Germinal center (tissue), 1 donor: ENCODE data around the gene INHBB.
"Not testable (repeated sequence)": the region's sequence is repeated elsewhere in the genome, so short reads cannot be mapped to it uniquely, and the experiment has no call there.

Experiments used
- DNase-seq: peaks from one replicate; pipeline ENCODE4 v3.0.0; 2012; ENCODE audit warnings: mixed read lengths, low spot score

INHBB gene

DNA sequence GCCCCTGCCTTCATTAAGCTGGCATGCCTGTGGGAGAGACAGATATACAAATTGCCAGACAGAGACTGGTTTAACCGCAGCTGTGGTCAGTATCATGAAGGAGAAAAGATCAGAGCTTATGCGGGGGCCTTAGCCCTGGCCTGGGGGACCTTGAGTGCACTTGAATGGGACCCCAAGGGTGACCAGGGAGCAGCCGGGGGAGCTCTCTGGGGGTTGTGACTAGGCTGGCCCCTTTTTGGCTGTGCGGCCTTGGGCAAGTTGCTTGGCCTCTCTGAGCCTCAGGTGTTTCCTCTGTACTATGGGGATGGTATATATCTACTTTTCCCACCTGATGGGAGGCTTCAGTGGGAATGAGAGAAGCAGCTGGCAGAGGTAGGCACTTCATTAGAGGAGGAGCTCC lies 35.7 kb downstream of the INHBB start:
- no peak for DNase-seq

DNA sequence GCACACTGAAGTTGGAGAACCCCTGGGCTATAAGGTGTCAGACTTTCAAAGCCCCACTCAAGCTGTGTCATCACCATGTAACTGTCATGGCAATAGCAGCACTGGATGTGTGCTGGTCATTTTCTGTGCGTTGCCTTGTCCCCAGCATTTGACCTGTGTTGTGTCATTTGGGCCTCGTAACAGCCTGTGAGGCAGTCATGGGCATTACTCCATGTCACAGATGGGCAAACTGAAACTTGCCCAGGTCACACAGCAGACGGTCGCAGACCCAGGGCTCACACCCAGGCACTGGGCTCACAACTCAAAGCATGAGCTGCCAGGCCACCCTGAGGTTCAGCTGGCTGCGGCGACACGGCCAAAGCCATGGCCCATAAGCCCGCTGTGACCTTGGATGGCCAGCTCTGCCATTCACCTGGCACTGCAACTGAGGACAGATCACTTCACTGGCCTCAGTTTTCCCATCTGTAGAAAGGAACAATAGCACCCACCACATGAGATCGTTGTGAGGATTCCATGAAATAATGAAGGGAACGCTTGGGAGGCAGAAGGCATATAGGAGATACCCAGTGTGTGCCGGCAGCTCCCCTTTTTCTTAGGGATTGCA lies 36.7 kb downstream of the INHBB start:
- no peak for DNase-seq

GRCh38 chr2:120383191-120383590 lies 37.3 kb downstream of the INHBB start:
- DNase-seq = no peak

GRCh38 chr2:120383631-120384340 lies 37.9 kb downstream of the INHBB start:
- DNase-seq = no peak

- no peak for DNase-seq
Measured at GRCh38 chr2:120384486-120385354, 38.8 kb downstream of the INHBB start.

DNA sequence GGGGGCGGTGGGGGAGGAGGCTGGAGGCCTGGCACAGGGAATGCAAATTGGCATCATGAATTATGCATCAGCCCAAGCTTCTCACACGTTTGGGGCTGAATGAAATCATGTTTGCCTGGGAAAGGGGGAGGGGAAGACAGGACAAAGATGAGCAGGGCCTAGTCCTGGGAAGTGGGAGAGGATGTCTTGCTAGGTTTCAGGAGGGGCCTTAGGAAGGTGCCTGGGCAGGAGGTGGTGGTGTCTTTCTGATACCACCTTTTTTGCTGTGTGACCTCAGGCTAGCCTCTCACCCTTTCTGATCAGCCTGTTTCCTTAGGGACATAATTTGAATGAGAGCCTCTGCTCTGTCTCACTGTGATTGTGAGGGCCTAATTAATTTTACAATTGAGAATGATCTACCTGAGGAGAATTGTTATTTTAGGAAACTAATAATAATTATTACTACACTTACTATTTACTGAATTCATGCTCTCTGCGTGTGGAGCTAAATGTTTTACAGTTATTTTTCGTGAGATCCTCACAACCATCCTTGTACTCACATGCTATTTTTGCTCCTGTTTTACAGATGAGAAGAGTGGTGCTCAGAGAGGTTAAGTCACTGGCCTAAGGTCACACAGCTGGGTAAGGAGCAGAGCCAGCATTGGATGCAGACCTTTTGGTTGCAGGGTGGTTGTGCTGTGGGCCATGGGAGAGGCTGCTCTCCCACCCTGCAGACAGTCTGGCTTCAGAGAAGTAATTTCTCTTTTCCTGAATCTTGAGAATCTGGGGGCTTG lies 39.6 kb downstream of the INHBB start:
- no peak for DNase-seq

GRCh38 chr2:120388222-120389035 lies 42.5 kb downstream of the INHBB start:
- no peak for DNase-seq

DNA sequence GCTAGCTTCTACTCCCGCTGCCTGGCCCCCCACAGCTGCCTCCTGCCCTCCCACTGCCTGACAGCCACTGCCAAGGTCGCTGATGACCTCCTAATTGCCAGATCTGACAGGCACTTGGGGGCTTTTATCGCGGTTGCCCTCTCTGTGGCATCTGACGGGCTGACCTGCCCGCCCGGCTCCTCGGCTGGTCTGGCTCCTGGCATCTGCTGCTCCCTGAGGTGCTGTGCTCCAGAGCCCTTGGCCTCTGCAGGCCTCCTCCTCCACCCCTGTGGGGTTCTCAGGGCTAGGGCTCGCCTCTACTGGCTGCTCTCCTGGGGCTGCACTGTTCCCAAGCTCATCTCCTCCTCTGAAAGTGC lies 43.1 kb downstream of the INHBB start:
- DNase-seq = no peak

GRCh38 chr2:120390381-120391055 lies 44.6 kb downstream of the INHBB start:
- no peak for DNase-seq

DNA sequence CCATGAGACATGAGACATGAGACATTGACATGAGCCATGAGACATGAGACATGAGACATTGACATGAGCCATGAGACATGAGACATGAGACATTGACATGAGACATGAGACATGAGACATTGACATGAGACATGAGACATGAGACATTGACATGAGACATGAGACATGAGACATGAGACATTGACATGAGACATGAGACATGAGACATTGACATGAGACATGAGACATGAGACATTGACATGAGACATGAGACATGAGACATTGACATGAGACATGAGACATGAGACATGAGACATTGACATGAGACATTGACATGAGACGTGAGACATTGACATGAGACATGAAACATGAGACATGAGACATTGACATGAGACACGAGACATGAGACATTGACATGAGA lies 45.4 kb downstream of the INHBB start:
- not testable (repeated sequence) for DNase-seq

DNA sequence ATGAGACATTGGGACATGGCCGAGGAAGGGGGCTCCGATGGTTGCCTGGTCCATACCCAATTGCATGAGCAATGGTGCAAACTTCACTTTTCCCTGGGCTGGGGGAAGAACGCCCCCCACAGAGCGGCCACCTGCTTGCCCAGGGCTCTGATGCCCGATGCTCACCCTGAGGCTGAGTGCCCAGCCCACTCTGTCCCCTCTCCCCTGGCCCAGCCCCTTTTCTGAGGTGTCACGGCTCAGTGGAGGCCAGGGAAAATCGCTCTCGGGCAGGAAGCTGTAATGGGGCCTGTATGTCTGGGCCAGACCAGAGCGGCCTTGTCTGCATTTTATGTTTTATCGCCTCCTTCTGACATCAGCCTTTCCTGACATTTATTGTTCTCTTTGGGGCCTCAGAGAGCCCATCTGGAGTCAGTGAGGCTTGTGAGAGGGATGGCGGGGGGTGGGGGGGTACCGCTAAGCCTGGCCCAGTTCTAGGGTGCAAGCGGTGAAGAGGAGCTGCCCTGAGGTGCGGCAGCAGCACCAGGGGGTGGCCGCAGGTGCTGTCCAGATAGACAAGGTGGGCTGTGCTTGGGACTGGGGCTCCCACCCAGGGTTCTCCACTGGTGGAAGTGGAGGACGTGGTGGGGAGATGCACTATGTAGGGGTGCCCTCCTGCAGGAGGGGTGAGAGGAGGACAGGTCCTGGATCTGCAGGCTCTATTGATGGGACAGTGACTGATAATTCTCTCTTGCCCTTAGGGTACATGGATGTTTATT lies 46.2 kb downstream of the INHBB start:
- no peak for DNase-seq

GRCh38 chr2:120392923-120393322 lies 47.0 kb downstream of the INHBB start:
- DNase-seq = no peak

DNA sequence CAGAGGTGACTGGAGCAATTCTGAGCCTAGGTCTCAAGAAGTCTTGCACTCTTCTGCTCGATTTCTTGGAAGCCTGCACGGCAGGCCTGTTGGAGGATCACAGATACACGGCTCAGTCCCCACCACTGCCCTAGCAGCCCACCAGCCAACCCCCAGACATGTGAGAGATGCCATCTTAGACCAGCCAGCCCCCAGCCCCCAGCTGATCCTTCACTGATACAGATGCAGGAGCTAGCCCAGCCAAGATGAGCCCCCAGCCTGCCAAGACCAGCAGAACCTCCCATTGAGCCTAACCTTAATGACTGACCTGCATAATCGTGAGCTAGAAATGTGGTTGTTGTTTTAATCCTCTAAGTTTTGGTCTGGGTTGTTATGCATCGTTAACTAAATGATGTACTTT lies 47.5 kb downstream of the INHBB start:
- DNase-seq = no peak

DNA sequence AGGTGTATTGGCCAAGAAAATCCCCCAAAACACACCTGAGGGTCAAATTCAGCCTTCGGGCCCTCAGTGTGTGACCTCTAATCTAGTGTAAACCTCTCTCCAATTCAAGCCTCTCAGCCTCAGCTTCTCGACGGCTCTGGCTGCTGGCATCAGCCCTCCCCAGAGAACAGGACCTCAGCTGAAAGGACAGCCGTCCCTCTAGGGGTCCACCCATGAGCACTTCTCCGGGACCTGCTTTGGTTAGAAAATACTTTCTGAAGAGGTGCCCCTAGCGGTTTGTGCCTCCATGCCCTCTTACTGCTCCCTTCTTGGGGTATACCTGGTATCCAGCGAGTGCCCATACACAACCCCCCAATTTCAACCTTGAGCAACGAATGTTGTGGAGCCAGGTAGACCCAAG lies 48.8 kb downstream of the INHBB start:
- no peak for DNase-seq

DNA sequence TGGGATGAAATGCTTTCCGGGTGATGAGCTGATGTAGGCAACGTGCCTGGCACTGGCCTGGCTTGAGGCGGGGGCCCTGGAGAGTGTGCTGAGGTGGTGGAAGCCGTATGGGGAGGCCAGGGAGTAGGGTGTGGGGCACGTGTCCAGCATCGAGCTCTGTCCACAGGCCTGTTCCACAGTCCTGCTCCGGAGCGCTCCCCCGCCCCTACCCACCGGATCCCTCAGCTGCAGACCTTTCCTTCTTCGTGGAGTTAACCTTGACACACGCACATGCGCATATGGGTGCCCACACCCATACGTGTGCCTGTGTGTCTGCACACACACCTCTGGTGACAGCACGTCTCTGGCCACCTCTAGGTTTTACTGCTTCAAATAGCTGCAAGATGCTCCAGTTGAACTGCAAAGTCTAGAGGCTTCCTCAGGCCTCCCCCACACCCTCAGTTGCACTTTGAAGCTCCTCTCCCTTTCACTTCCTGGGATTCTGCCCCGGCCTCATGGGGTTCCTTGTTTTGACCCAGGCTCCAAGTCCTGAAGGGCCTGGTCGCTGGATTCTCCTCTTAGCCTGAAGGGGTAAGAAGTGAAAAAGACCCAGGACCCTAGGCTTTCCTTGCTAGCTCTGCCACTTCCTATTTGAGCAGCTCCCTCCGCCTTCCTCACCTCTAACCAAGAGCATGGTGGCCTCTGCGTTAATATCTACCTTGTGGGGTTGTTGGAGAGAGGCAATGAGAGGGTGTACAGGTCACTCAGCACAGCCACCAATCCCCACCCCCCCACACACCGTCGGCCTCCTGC lies 49.5 kb downstream of the INHBB start:
- DNase-seq = no peak

GRCh38 chr2:120396013-120396860 lies 50.3 kb downstream of the INHBB start:
- DNase-seq = no peak

DNA sequence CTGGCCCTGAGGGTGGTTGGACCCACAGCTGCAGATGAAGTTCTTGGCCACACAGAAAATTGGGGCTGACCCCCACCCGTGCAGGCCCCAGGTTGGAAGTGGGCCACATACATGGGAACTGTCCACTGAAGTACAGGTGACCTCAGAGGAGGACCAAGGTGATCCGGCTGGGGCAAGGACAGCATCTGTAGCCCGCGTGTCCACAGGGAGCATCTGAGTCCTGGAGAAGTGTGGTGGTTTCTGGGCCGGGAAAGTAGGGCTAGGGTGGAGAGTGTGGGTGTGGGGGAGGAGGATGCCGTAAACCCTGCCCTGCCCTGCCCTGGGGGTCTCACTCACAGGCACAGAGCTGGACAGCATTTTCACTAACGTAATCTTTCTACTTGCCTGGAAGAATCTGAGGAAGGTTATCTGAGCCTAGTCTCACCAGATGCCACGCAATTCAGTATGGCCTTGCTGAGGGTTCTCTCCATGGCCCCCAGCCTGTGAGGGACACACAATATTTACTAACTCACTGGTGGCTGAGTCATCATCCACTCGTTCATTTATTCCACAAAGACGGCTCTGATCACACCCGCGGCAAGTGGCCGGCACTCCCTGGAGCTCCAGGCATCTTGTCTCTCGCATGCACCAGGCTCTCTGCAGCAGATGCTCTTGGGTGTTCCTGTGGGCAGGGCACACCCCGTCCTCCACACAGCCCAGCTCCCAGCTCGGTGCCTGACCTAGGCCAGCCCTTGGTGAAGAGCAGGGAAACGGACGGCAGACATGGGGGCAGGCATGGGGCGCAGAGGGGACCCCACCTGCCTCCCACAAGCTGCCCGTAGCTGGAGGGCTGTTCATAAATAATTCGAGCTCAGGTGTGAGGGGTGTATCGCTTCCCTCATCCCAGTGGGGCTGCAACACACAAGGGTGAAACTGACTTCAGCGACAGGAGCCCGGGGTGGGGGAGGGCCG lies 51.2 kb downstream of the INHBB start:
- no peak for DNase-seq
